ENCODE measurements around the gene TRAPPC4.

Gene TRAPPC4

DNA sequence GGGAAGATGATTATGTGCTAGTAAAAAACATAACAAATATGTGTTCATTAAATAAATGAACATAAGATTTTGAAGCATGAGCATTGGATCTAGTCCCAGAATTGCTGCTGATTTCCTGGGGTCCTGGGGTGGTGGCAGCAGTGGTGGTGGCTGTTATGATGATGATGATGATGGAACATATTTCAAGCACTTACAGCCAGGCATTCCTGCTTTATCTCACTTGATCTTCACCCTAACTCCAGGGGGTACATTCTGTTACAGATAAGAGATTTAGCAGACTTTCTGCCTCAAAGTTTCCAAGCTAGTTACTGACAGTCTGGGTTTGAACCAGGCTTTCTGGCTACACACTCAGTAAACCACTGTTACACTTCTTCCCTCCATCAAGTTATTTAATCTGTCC lies 5.2 kb downstream of the TRAPPC4 start:
- no peaks in the 10 kb centered on the region for H3K27me3 Mint-ChIP-seq
- no peaks in the 10 kb centered on the region for H3K9me3 Mint-ChIP-seq
- ATAC-seq (ENCODE audit: low read depth), result no peak
- peak overlapping the region; percentile 3 for H3K27ac Mint-ChIP-seq
- peaks cover 22% of the 10 kb centered on the region for H3K36me3 Mint-ChIP-seq
- H3K4me1 Mint-ChIP-seq, result peaks cover 10% of the 10 kb centered on the region
- DNase-seq (ENCODE audit: low spot score in 2 of 2), result no peak
- no peak overlapping the region for H3K4me3 Mint-ChIP-seq

DNA sequence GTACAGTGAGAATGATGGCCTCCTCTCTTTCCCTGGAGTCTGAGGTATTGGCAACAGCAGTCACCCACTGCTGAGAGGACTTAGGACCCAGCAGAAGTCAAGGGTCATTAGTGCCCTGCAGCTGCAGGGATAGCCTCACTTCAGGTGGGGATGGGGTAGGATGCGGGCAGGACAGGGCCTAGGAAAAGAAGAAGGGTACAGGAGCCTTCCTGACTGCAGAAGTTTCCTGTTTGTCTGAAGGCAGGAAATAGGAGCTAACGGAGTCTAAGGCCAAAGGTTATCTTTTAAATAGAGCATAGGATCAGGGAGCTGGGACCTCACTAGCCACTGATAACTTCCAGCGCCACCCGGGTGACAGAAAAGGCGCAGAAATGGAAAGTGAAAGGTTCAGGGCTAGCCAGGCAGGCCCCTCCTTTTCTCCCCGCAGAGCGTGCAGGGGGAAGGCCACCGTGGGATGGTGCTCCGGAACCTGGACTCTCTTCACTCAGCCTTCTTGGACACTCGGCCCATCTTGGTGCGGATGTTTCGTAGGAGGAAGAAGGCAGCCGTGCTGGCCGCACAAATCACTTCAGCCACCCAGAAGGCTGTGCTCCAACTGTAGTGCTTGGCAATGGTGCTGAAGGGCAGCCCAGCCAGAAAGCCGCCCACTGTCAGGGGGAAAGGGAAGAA lies 6.0 kb downstream of the TRAPPC4 start:
- DNase-seq (ENCODE audit: low spot score in 2 of 2), result no peak
- Mint-ChIP-seq H3K27me3 (no peaks in the 10 kb centered on the region), H3K36me3 (peaks cover 25% of the 10 kb centered on the region), H3K4me3 (no peak overlapping the region), H3K4me1 (peaks cover 19% of the 10 kb centered on the region), H3K9me3 (no peaks in the 10 kb centered on the region), H3K27ac (peak overlapping the region; percentile 60)
- ATAC-seq (ENCODE audit: low read depth), result no peak

DNA sequence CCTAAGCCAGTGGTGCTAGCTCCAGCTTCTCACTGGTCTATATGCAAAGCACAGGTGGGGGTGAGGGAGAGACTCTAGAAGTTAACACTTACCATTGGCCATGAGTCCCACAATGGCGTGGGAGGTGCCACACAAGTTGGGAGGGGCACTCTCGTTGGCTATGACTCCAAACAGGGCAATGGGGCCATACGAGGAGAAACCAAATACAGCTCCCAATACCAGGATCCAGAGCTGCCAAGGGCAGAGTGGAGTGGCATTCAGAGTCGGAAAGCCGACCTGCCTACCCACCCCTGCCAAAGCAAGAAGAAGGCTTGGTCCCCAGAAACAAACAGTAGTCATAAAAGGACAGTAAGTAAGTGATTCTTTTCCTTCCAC lies 6.5 kb downstream of the TRAPPC4 start:
- Mint-ChIP-seq H3K27ac (peak overlapping the region; percentile 60), H3K9me3 (no peaks in the 10 kb centered on the region), H3K36me3 (peaks cover 24% of the 10 kb centered on the region), H3K4me1 (peaks cover 21% of the 10 kb centered on the region), H3K27me3 (no peaks in the 10 kb centered on the region), H3K4me3 (no peak overlapping the region)
- ATAC-seq (ENCODE audit: low read depth), result no peak
- DNase-seq (ENCODE audit: low spot score in 2 of 2), result no peak

DNA sequence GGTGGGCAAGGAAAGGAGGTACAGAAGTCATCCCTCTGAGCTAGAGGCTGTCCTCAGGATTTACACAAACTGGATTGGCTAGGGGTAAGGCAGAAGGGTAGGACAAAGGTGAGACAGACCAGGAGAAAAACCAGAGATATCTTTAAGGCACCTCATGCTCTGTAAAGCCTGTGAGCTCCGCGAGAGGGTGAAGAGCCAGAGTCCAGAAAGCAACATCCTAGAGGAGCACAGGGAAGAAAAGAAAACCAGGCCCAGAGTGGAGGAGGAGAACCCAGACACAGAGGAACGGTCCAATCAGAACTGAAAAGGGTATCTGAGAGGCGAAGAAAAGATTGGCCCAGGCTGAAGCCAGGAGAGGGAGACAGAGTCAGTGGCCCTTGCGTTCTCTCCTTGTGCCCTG lies 7.0 kb downstream of the TRAPPC4 start:
- H3K27ac Mint-ChIP-seq, result peak overlapping the region; percentile 60

DNA sequence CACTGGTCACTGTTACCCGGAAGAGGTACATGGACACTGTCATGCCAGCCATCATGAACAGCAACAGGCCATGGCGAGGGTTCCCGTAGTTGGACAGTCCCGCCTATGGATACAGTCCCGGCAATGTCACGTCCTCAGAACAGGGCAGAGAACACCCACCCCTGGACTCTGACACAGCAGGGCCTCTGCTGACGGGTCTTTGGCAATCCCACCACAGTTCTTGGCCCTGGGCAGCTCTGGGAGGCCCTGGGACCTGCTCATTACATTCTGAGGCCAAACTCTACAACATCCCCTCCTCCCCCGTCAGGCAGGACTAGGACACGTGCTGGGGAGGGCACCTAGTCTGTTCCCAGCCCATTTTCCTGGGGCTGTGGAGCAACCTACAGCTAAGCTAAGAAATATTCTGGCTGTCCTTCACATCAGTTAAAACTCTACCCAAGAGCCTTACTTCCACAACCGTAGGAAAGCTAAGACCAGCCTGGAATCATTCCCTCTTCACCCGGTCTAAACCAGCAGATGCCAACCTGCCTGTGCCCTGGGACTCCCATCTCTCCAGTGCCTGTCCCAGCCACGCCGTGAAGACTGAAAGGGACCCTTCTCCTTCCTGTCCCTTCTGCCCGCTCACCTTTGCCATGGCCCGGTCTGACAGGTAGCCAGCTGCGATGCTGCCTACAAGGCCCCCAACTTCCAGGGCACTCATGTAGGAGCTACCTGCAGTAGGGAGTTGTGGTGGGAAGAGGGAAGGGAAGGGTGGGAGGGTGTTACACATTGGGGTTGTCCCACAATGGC lies 7.6 kb downstream of the TRAPPC4 start:
- peaks cover 23% of the 10 kb centered on the region for H3K36me3 Mint-ChIP-seq

More for the DNA sequence above, 7.0 kb downstream of the TRAPPC4 start:
- Mint-ChIP-seq H3K4me1 (peaks cover 20% of the 10 kb centered on the region), H3K27me3 (no peaks in the 10 kb centered on the region), H3K36me3 (peaks cover 23% of the 10 kb centered on the region), H3K9me3 (no peaks in the 10 kb centered on the region), H3K4me3 (no peak overlapping the region)
- no peak for DNase-seq (ENCODE audit: low spot score in 2 of 2)
- ATAC-seq (ENCODE audit: low read depth), result no peak

DNA sequence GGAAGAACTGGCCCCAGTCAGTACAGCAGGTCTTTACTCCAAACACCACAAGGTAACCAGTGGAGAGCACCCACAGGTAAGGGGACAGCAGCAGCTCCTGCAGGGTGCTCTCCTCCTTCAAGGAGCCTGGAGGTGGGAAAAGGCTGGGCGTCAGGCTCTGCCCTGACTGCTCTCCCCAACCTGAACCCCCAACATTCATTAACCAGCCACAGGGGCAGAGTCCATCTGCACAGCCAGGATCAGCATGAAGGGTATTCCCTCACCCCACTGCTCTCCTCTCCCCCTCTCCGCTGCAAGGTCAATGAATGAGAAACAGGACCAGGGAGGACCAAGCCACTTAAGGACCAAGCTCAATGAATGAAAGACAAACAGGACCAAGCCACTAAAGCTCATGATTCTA lies 8.4 kb downstream of the TRAPPC4 start:
- no peak overlapping the region for H3K4me3 Mint-ChIP-seq
- no peak for DNase-seq (ENCODE audit: low spot score in 2 of 2)
- H3K9me3 Mint-ChIP-seq, result no peaks in the 10 kb centered on the region
- H3K36me3 Mint-ChIP-seq, result peaks cover 21% of the 10 kb centered on the region
- no peak for ATAC-seq (ENCODE audit: low read depth)
- H3K27ac Mint-ChIP-seq, result no peak overlapping the region
- no peaks in the 10 kb centered on the region for H3K27me3 Mint-ChIP-seq
- peaks cover 20% of the 10 kb centered on the region for H3K4me1 Mint-ChIP-seq

More for the DNA sequence above, 7.6 kb downstream of the TRAPPC4 start:
- DNase-seq (ENCODE audit: low spot score in 2 of 2) (no peak), ATAC-seq (ENCODE audit: low read depth) (no peak)
- Mint-ChIP-seq H3K27ac (peak overlapping the region; percentile 60), H3K27me3 (no peaks in the 10 kb centered on the region), H3K9me3 (no peaks in the 10 kb centered on the region), H3K4me3 (no peak overlapping the region), H3K4me1 (peaks cover 20% of the 10 kb centered on the region)

DNA sequence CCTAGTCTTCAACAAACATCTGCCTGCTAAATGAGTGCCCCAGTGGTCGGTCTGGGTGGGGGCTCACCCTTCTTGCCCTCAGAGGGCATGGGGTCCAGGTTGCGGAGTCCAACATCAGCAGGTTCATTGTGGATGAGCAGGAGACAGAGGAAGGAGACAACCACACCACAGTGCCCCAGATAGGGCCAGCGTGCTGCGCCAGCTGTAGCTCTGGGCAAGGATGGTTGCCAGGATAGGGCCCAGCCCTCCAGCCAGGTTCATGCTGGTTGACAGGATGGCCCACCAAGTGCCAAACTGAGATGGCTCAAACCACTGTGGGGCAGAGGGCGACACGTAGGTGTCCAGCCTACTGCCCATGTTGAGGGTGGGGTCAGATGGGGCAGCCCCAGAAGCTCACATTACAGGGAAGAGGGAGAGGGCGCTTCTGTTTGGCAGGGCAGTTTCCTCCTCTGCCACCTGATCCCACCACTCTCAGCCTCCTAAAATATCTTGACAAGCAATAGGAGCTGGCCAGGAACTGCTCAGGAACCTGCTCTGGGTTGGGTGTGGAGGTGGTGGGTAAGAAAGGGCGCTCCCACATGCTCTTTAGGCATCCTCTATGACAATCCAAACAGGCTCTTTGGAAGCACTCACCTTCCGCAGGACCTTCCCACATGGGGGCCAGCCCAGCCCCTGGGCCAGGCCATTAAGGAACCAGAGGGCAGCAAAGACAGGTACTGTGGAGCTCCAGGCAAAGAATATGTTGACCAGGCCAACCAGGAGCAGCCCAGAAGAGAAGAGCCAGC lies 9.2 kb downstream of the TRAPPC4 start:
- Mint-ChIP-seq H3K27ac (no peak overlapping the region), H3K4me1 (peaks cover 20% of the 10 kb centered on the region)

DNA sequence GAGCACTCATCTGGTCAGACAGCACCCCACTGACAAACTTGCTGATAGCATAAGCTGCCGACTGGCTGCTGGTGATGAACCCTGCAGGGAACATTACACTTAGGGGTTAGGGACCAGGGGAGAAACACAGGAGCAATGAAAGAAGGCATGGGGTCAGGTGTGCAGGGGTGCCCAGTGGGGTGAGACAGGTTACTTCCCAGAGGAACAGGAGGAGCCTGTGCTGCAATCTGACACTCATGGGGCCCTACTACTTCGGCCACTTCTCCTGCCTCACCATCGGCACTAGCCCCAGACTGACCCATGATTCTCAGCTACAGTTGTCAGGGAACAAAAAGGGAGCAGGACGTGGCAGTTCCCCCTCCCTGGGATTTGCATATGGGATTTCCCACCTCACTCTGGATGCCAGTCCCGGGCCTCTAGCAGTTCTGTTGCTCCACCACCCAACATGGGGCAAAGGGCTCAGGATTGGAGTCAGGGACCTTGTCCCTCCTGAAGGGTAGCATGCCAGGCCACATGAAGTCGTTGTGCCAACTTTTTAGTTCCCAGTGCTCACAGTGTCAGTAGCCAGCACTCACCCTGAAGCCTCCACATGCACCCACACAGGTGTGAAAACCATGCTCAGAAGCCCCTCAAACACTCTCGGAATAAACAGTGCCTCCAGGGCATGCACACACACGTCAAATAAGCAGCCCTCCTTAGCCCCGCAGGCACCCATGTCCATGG lies 9.9 kb downstream of the TRAPPC4 start:
- no peak for DNase-seq (ENCODE audit: low spot score in 2 of 2)
- Mint-ChIP-seq H3K4me1 (peaks cover 18% of the 10 kb centered on the region), H3K36me3 (peaks cover 17% of the 10 kb centered on the region), H3K27me3 (no peaks in the 10 kb centered on the region), H3K4me3 (no peak overlapping the region), H3K27ac (peak overlapping the region; percentile 45), H3K9me3 (no peaks in the 10 kb centered on the region)
- no peak for ATAC-seq (ENCODE audit: low read depth)

More for the DNA sequence above, 9.2 kb downstream of the TRAPPC4 start:
- ATAC-seq (ENCODE audit: low read depth) (no peak), DNase-seq (ENCODE audit: low spot score in 2 of 2) (no peak)
- Mint-ChIP-seq H3K9me3 (no peaks in the 10 kb centered on the region), H3K4me3 (no peak overlapping the region), H3K36me3 (peaks cover 21% of the 10 kb centered on the region), H3K27me3 (no peaks in the 10 kb centered on the region)

DNA sequence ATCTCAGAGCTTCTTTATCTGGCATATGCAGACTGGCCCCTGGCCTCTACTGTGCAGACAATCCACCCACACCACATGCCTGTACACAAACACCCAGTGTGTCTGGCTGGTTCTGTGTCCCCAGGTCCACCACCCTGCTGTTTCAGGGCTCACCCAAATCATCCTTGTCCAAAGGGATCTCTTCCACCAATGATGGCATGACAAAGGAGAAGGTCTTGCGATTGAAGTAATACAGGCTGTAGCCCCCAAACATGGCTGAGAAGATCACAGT lies 10.4 kb downstream of the TRAPPC4 start:
- H3K4me3 Mint-ChIP-seq, result peak overlapping the region; percentile 49
- peaks cover 16% of the 10 kb centered on the region for H3K36me3 Mint-ChIP-seq

DNA sequence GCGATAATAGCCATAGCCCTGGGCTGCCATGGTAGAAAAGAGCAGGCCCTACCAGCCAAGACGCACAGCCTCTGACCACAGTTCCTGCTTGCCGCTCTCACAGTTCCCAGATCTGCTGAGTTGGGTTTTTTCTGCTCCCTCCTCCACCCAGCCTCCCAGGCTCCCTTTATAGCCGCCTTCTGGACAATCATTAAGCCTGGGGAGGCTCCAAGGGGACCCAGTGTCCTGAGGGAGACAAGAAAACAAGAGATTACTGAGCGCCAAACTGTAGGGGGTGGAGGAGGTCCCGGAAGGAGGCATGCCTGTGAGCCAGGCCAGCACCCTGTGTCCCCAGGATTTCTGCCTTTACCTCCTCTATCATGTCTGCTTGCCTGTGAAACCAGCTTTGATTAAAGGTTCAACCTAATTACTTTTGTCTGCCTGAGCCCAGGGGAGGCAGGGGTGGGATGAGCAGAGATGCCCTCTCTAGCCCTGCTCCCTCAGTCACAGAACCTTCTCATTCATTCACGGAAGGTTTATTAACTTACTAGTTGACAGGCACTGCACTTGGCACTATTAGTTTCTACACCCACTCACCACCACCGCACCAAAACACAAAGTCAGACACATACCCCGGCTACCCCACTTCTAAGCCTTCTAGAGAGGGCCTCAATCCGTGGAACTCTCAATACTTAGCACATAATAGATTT lies 10.9 kb downstream of the TRAPPC4 start:
- ATAC-seq (ENCODE audit: low read depth) (no peak), DNase-seq (ENCODE audit: low spot score in 2 of 2) (no peak)
- Mint-ChIP-seq H3K4me3 (peak overlapping the region; percentile 85), H3K4me1 (peaks cover 17% of the 10 kb centered on the region), H3K27me3 (no peaks in the 10 kb centered on the region), H3K9me3 (no peaks in the 10 kb centered on the region), H3K36me3 (peaks cover 14% of the 10 kb centered on the region), H3K27ac (peak overlapping the region; percentile 14)

More for the DNA sequence above, 10.4 kb downstream of the TRAPPC4 start:
- Mint-ChIP-seq H3K27me3 (no peaks in the 10 kb centered on the region), H3K9me3 (no peaks in the 10 kb centered on the region), H3K27ac (no peak overlapping the region), H3K4me1 (peaks cover 17% of the 10 kb centered on the region)
- no peak for ATAC-seq (ENCODE audit: low read depth)
- DNase-seq (ENCODE audit: low spot score in 2 of 2), result no peak

DNA sequence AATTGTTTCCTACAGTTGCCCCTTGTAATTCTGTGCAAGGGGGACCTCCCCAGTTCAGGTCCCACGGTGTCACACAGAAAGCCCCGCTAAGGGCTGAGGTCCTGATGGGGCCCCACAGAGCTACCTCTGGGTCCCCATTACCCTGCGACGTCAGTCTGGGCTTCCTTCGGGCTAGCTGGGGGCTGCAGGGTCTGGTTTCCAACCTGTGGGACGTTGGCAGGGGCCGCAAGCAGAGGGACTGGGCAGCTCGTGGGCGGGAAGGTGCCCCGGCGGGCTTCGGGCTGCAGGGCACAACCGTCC lies 11.4 kb downstream of the TRAPPC4 start:
- H3K9me3 Mint-ChIP-seq, result no peaks in the 10 kb centered on the region
- H3K36me3 Mint-ChIP-seq, result peaks cover 11% of the 10 kb centered on the region
- H3K27me3 Mint-ChIP-seq, result no peaks in the 10 kb centered on the region
- DNase-seq (ENCODE audit: low spot score in 2 of 2), result no peak
- ATAC-seq (ENCODE audit: low read depth), result no peak
- H3K4me3 Mint-ChIP-seq, result peak overlapping the region; percentile 85
- H3K4me1 Mint-ChIP-seq, result peaks cover 17% of the 10 kb centered on the region
- H3K27ac Mint-ChIP-seq, result peak overlapping the region; percentile 14

DNA sequence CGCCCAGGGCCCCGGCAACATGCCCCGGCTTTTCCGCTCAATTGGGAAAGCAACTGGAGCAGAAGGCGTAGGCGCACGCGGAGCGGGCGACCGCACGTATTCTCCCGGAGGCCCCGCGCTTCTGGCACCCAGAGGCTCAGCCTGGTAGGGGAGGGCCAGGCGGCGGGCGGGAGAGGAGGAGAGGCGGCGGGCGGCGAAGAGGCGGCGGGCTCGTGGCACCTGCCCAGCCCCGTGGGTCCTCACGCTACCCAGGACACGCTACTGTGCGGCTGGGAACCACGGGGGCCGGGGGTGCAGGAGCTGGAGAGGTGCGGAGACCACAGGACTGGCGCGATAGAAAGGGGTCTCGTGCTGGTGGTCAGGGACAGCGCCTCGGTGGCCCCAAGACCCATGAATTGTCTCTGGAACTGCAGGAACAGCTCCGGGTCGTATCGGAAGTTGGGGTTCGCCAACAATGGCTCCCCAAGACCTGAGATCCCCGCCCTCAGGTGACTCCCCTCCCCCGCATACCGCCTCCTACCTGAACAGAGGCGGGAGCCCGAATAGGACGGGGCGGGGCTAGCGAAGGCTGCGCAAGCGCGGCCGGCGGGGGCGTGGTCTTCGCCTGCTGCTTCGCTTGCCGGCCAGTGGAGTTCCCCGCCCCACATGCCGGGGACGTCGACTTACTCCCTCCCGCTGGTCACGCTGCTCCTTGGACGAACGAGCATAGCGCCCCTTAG lies 11.9 kb downstream of the TRAPPC4 start, which contains the start of gene SLC37A4:
SLC37A4 (minus strand) TSS at position 549 of the 719 bp plus-strand sequence.
- no peaks in the 10 kb centered on the region for H3K27me3 Mint-ChIP-seq
- peak within 1 kb of the TSS; percentile 85 for H3K4me3 Mint-ChIP-seq
- peaks cover 6% of the 10 kb centered on the region for H3K36me3 Mint-ChIP-seq
- no peaks in the 10 kb centered on the region for H3K9me3 Mint-ChIP-seq
- DNase-seq (ENCODE audit: low spot score in 2 of 2), result peak; percentile 99 to 100
- H3K4me1 Mint-ChIP-seq, result peaks cover 17% of the 10 kb centered on the region
- peak; percentile 92 for ATAC-seq (ENCODE audit: low read depth)
- H3K27ac Mint-ChIP-seq, result peak within 1 kb of the TSS; percentile 14

DNA sequence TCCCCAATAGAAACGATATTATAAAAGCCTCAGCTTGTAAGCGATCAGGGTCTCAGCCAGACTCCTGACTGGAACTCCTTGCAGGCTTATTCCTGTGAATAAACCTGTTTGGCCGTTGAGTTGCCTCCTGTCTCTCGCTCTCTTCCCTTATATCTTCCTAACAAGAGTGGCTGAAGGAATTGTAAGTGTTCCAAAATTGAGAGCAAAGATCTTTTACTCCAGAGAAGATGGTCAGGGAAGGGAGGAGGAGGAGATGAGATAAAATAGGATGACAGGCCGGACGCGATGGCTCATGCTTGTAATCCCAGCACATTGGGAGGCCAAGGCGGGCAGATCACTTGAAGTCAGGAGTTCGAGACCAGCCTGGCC lies 13.3 kb downstream of the TRAPPC4 start:
- H3K27ac Mint-ChIP-seq, result no peak overlapping the region
- H3K4me1 Mint-ChIP-seq, result peaks cover 17% of the 10 kb centered on the region
- H3K36me3 Mint-ChIP-seq, result peaks cover 3% of the 10 kb centered on the region
- no peaks in the 10 kb centered on the region for H3K9me3 Mint-ChIP-seq
- no peaks in the 10 kb centered on the region for H3K27me3 Mint-ChIP-seq
- ATAC-seq (ENCODE audit: low read depth), result no peak
- DNase-seq (ENCODE audit: low spot score in 2 of 2), result no peak
- no peak overlapping the region for H3K4me3 Mint-ChIP-seq

Measured in memory B cell (primary cell).